Measurements from ENCODE around the gene DMRT1.

- no peak for TF ChIP-seq POLR2A (IDR thresholded peaks at IDR 0.05; ENCODE audit: low read depth, low read length)
- TF ChIP-seq POLR2AphosphoS5 (IDR thresholded peaks at IDR 0.05; ENCODE audit: low read depth, low read length): no peak
- no peak for TF ChIP-seq TAF1 (IDR thresholded peaks at IDR 0.05; ENCODE audit: low read depth, low read length)
- no peak for TF ChIP-seq POU2F2 (IDR thresholded peaks at IDR 0.05; ENCODE audit: low read depth, low read length)
- TF ChIP-seq PAX5 (IDR thresholded peaks at IDR 0.05; ENCODE audit: insufficient read depth, low read length, severe bottlenecking): no peak
- no peak for TF ChIP-seq SPI1 (IDR thresholded peaks at IDR 0.05; ENCODE audit: low read depth, low read length)
Measured at GRCh38 chr9:995781-996180, 154.3 kb downstream of the DMRT1 start.
